Skeletal muscle tissue (tissue), 4 donors: ENCODE measurements around the gene LRRC71. TPM values are rescaled to one million over a fixed set of nuclear protein-coding genes. Genes with fewer than 3 reads are reported as not detected.
A peak's percentile ranks its signal among the peaks of the same experiment; 100 is the strongest.

Experiments used
- H3K27ac ChIP-seq: one replicate; pipeline ENCODE4 v1.7.0; 2013; ENCODE audit warnings: mild to moderate bottlenecking, low read depth, low read length, inconsistent platforms
- H3K27me3 ChIP-seq, 3 donors: one replicate each; pipeline ENCODE4 v1.7.0; 2013; ENCODE audit warnings: low read length in 3 of 3; ENCODE audit not compliant: control insufficient read depth in 3 of 3, insufficient read depth in 3 of 3
- H3K36me3 ChIP-seq, 3 donors: one replicate each; pipeline ENCODE4 v1.7.0; 2013; ENCODE audit warnings: low read length in 3 of 3; ENCODE audit not compliant: control insufficient read depth in 3 of 3, insufficient read depth in 3 of 3
- H3K4me1 ChIP-seq, 3 donors: one replicate each; pipeline ENCODE4 v1.7.0; 2013; ENCODE audit warnings: low read length in 3 of 3, mild to moderate bottlenecking in 3 of 3; ENCODE audit not compliant: control insufficient read depth in 3 of 3, insufficient read depth in 3 of 3
- H3K4me3 ChIP-seq, 3 donors: one replicate each; pipeline ENCODE4 v1.7.0; 2013; ENCODE audit warnings: low read length in 3 of 3
- H3K9ac ChIP-seq, 3 donors: one replicate each; pipeline ENCODE4 v1.7.0; 2013; ENCODE audit warnings: low read length in 3 of 3, mild to moderate bottlenecking in 3 of 3, moderate library complexity in 2 of 3, low read depth in 1 of 3
- H3K9me3 ChIP-seq, 3 donors: one replicate each; pipeline ENCODE4 v1.7.0; 2013; ENCODE audit warnings: low read length in 3 of 3; ENCODE audit not compliant: control insufficient read depth in 3 of 3
- total RNA-seq: library from RNA; depleted of rRNA; stranded (reverse); fragments of >200 nt; gene quantifications from one replicate; pipeline ENCODE4 v1.2.3, GENCODE V29; 2014
- donor health status: Osteomylitis.

The LRRC71 gene
- total RNA-seq, 1 donor from 2014 or later, result not detected

DNA sequence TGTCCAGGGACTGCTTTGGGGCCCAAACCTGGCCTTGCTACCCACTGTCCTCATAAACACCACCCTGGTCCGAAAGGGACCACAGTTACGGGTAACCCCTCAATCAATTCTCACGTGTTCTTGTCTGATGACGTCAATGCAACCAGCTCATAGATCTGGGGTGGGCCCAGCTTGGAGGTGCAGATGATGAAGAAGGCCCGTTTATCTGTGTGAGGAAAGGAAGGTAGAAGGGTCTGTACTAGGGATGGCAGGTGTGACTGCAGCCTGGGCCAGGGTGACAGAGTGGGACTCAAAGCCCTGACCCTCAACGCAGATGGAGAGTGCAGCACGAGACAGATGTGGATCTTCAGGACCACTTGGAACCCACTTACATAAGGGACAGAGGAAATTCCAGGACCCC lies 22.1 kb downstream of the LRRC71 start:
- H3K9me3 ChIP-seq, result no peaks in the 10 kb centered on the region
- no peak overlapping the region for H3K27ac ChIP-seq
- H3K9ac ChIP-seq, result no peak overlapping the region
- no peak overlapping the region for H3K4me3 ChIP-seq
- no peaks in the 10 kb centered on the region for H3K27me3 ChIP-seq
- peaks cover 86 to 97% (median 93%) of the 10 kb centered on the region in 3 donors for H3K36me3 ChIP-seq
- no peaks in the 10 kb centered on the region for H3K4me1 ChIP-seq

DNA sequence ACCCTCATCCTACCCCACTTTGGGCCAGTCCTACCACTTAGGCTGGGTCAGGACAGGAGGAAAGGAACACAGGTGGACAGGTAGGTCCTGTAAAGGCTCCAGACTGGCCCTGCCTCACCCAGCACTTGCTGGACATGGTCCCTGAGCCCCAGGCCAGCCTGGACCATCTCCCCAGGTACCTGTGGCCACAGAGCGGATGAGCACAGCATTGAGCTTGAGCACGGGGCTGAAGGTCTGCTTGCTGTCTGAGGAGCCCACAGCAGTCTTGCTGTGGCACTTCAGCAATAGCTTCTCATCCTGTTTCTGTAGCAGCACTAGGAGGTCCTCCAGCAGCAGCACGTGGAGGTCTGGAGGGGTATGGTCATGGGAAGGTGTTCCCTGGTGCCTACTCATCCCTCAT lies 23.3 kb downstream of the LRRC71 start:
- no peak overlapping the region for H3K27ac ChIP-seq
- H3K36me3 ChIP-seq, result peaks cover 88 to 98% (median 94%) of the 10 kb centered on the region in 3 donors

GRCh38 chr1:156944268-156944667 lies 23.8 kb downstream of the LRRC71 start:
- Histone ChIP-seq H3K4me3 (no peak overlapping the region), H3K36me3 (peaks cover 88 to 98% (median 94%) of the 10 kb centered on the region in 3 donors), H3K9me3 (no peaks in the 10 kb centered on the region), H3K9ac (no peak overlapping the region), H3K4me1 (no peaks in the 10 kb centered on the region), H3K27ac (no peak overlapping the region), H3K27me3 (no peaks in the 10 kb centered on the region)

More for the DNA sequence above, 23.3 kb downstream of the LRRC71 start:
- no peaks in the 10 kb centered on the region for H3K9me3 ChIP-seq
- no peaks in the 10 kb centered on the region for H3K27me3 ChIP-seq
- H3K9ac ChIP-seq, result peak overlapping the region in 1 of 3 donors; percentile 25
- no peak overlapping the region for H3K4me3 ChIP-seq
- no peaks in the 10 kb centered on the region for H3K4me1 ChIP-seq

DNA sequence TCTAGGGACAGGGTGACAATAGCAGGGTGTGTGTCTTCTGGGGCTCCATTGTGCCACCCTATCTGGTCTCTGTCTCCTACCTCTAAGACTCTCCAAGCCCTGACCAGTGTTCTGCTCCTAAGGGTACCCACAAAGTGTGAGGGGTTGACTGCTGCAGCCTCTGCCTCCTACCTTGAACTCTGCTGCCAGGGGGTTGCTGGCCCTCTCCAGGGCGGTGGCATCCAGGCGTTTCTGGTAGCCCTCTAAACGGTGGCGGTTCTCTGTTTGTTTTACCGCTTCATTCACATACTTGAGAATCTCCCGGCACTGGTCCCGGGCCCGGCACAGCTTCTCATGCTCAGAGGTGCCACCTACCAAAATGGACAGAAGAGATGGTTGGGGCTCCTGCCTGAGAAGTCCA lies 24.4 kb downstream of the LRRC71 start:
- no peaks in the 10 kb centered on the region for H3K4me1 ChIP-seq
- no peaks in the 10 kb centered on the region for H3K9me3 ChIP-seq
- no peak overlapping the region for H3K27ac ChIP-seq
- no peaks in the 10 kb centered on the region for H3K27me3 ChIP-seq
- H3K4me3 ChIP-seq, result no peak overlapping the region
- peaks cover 87 to 98% (median 94%) of the 10 kb centered on the region in 3 donors for H3K36me3 ChIP-seq
- H3K9ac ChIP-seq, result no peak overlapping the region

DNA sequence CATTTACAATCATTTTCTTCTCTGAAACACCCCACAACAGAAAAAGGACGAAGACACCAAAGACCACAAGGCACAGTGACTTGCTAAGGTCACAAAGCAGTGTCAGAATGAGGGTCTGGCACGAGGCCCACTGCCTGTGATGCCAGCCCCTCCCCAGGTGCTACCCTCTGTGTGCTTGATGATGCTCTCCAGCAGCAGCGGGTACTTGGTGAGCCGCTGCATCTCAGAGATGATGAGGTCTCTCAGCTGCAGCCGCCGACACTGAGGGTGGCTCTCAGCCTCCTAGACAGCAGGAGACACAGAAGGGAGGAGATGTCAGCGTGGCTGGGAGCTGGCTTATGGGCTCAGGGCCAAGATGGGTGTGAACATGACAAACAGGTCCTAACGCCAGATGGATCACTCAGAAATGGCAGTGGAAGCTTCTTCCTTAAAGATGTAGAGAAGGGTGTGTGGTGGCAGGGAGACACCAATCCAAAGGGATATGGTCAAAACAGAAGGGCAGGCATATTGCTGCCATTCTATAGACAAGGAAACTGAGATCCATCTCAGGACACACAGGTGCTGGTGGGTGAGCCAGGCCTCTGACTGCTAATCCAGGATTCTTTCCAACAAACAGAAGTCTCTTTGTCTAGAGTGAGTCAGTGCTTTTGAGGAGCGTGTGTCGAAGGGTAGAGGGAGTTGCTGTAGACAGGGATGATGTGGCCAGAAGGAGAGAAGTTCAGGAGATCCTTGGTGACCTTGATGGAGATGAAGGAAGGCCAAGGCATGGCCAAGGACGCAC lies 25.6 kb downstream of the LRRC71 start:
- no peak overlapping the region for H3K27ac ChIP-seq
- no peaks in the 10 kb centered on the region for H3K4me1 ChIP-seq
- no peak overlapping the region for H3K9ac ChIP-seq
- H3K36me3 ChIP-seq, result peaks cover 77 to 99% (median 89%) of the 10 kb centered on the region in 3 donors
- no peaks in the 10 kb centered on the region for H3K27me3 ChIP-seq
- H3K9me3 ChIP-seq, result no peaks in the 10 kb centered on the region
- H3K4me3 ChIP-seq, result no peak overlapping the region

DNA sequence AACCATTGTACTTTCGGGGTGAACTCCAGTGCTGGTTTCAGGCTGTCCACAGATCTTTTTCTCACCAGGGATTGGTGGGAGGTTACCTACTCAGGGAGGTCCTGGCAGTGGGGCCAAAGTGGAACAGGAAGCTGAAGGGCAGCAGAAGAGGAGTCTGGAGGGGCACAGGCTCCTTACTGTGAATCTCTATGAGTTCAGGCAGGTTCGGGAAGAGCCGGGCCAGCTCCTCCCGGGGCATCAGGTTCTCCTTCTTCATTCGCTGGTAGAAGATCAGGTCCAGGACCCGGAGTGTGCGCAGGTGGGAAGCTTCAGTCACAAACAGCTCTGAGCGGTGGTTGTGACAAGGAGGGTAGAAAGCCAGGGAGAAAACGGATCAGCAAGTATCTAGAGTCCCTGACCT lies 26.7 kb downstream of the LRRC71 start:
- peaks cover 75 to 97% (median 89%) of the 10 kb centered on the region in 3 donors for H3K36me3 ChIP-seq
- no peak overlapping the region for H3K4me3 ChIP-seq

GRCh38 chr1:156947818-156948525 lies 27.5 kb downstream of the LRRC71 start:
- Histone ChIP-seq H3K27ac (no peak overlapping the region), H3K4me1 (no peaks in the 10 kb centered on the region), H3K27me3 (no peaks in the 10 kb centered on the region), H3K36me3 (peaks cover 76 to 97% (median 91%) of the 10 kb centered on the region in 3 donors), H3K9ac (no peak overlapping the region), H3K9me3 (no peaks in the 10 kb centered on the region), H3K4me3 (no peak overlapping the region)

More for the DNA sequence above, 26.7 kb downstream of the LRRC71 start:
- Histone ChIP-seq H3K9ac (no peak overlapping the region), H3K4me1 (no peaks in the 10 kb centered on the region), H3K27ac (no peak overlapping the region), H3K9me3 (no peaks in the 10 kb centered on the region), H3K27me3 (no peaks in the 10 kb centered on the region)

- Histone ChIP-seq H3K27me3 (no peaks in the 10 kb centered on the region), H3K9me3 (no peaks in the 10 kb centered on the region), H3K4me1 (no peaks in the 10 kb centered on the region), H3K9ac (no peak overlapping the region), H3K36me3 (peaks cover 74 to 90% (median 85%) of the 10 kb centered on the region in 3 donors), H3K27ac (no peak overlapping the region), H3K4me3 (no peak overlapping the region)
Observed at GRCh38 chr1:156948708-156949107, 28.3 kb downstream of the LRRC71 start.

DNA sequence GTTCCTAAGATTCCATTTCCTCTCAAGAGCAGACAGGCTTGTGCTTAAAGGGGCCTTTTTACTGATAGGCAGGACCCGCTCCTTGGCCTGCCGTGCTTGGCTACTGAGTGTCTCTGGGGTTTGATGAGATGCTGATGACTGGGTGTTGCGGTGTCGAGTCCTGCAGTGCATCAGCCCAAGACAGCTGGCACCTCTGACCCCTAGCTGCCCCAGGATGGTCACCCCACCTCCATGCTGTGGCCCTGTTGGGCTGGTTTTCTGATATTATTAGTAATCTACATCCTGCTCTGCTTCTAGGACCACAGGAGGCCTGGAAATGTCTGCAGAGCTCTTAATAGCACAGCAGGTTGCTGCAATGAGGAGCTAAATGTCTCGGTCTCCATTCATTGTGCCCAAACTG lies 28.7 kb downstream of the LRRC71 start:
- Histone ChIP-seq H3K9me3 (no peaks in the 10 kb centered on the region), H3K4me3 (no peak overlapping the region), H3K4me1 (no peaks in the 10 kb centered on the region), H3K9ac (no peak overlapping the region), H3K27me3 (no peaks in the 10 kb centered on the region), H3K27ac (no peak overlapping the region), H3K36me3 (peaks cover 70 to 86% (median 81%) of the 10 kb centered on the region in 3 donors)

DNA sequence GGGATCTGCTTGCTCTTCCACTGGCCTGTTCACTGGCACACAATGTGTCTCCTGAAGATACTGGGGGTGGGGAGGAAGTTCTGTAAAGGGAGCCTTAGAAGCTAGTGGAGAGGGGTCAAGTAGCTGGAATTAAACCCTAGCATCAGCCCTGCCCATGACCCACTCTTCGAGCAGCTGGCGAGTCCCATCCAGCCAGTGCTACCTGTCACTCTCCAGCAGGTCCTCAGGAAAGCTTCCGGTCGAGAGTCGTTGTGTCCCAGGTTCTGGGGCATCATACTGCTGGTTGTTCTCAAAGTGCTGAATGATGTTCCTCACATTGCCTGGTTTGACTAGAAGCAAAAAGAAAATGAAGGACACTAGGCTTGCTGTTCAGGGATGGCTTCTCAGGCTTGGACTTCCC lies 30.9 kb downstream of the LRRC71 start:
- H3K9ac ChIP-seq, result no peak overlapping the region
- no peaks in the 10 kb centered on the region for H3K4me1 ChIP-seq
- H3K36me3 ChIP-seq, result peaks cover 67 to 77% (median 77%) of the 10 kb centered on the region in 3 donors
- no peaks in the 10 kb centered on the region for H3K9me3 ChIP-seq
- H3K27ac ChIP-seq, result no peak overlapping the region
- no peaks in the 10 kb centered on the region for H3K27me3 ChIP-seq
- no peak overlapping the region for H3K4me3 ChIP-seq
